Endothelial cell of umbilical vein (primary cell): ENCODE measurements around the gene PPARD. TPM values are rescaled to one million over a fixed set of nuclear protein-coding genes. Genes with fewer than 3 reads are reported as not detected.

Experiments used
- BruUV-seq: library from RNA; stranded (reverse); fragments of 400-500 nt; replicated peaks from 2 replicates; lab custom pipeline; 2021; lab: Mats Ljungman, UMichigan
- CTCF ChIA-PET: fragments of 300-600, 350-600 bp; sonication (Branson Sonifier 250); formaldehyde crosslinking; loops from one replicate; lab custom pipeline; 2021; ENCODE audit warnings: antibody characterized with exemption, inconsistent platforms; lab: Charles Lee
- POLR2A ChIA-PET: fragments of 300-600, 350-600 bp; sonication (Branson Sonifier 250); formaldehyde crosslinking; loops from one replicate; lab custom pipeline; 2021; ENCODE audit warnings: antibody characterized with exemption, inconsistent platforms; lab: Charles Lee
- DNase-seq: peaks from one replicate; pipeline ENCODE4 v3.0.0-alpha.2; 2011; ENCODE audit warnings: low read depth, low spot score
- FAIRE-seq: peaks from 2 replicates; lab custom pipeline; 2011; peaks lifted over from hg19 to GRCh38; lab: Jason Lieb, UNC
- H2AFZ ChIP-seq: 2 replicates; pipeline ENCODE4 v1.6.0; 2012; ENCODE audit warnings: low read depth, low read length, control low read depth, inconsistent platforms
- H3K27ac ChIP-seq: 2 replicates; pipeline ENCODE4 v1.5.1; 2011; ENCODE audit warnings: low read depth, mild to moderate bottlenecking, control low read depth, low read length, moderate library complexity; ENCODE audit not compliant: insufficient read depth
- H3K27me3 ChIP-seq, 2 experiments: 2 replicates each; pipeline versions ENCODE4 v1.6.0 to v1.6.1; 2011; ENCODE audit warnings: low read length in 2 of 2, mixed read lengths in 1 of 2; ENCODE audit not compliant: control insufficient read depth in 2 of 2, insufficient read depth in 2 of 2
- H3K36me3 ChIP-seq, 2 experiments: 2 replicates in 1 of 2; 3 replicates in 1 of 2; pipeline ENCODE4 v1.5.1; 2011; ENCODE audit warnings: low read length in 2 of 2, mild to moderate bottlenecking in 1 of 2, moderate library complexity in 1 of 2; ENCODE audit not compliant: control insufficient read depth in 2 of 2, insufficient read depth in 2 of 2; ENCODE audit errors: extremely low read depth in 1 of 2
- H3K4me1 ChIP-seq: 3 replicates; pipeline ENCODE4 v1.5.1; 2011; ENCODE audit warnings: mild to moderate bottlenecking, low read length; ENCODE audit not compliant: control insufficient read depth, insufficient read depth; ENCODE audit errors: extremely low read depth
- H3K4me2 ChIP-seq: 2 replicates; pipeline ENCODE4 v1.6.1; 2011; ENCODE audit warnings: low read length, control low read depth, mixed read lengths; ENCODE audit not compliant: insufficient read depth
- H3K4me3 ChIP-seq, 3 experiments: fragments of 200-600 bp in 1 of 3; sonication (generic), shearing (Covaris generic) in 1 of 3; replicated peaks in 1 of 3; 2 replicates each; pipeline ENCODE4 v1.5.1; 2011 to 2016; ENCODE audit warnings: control low read depth in 3 of 3, low read length in 3 of 3, mild to moderate bottlenecking in 2 of 3, inconsistent platforms in 1 of 3, low read depth in 1 of 3, moderate library complexity in 1 of 3; ENCODE audit not compliant: insufficient read depth in 1 of 3
- H3K79me2 ChIP-seq: 2 replicates; pipeline ENCODE4 v1.6.0; 2012; ENCODE audit warnings: low read length, inconsistent platforms; ENCODE audit not compliant: control insufficient read depth, insufficient read depth
- H3K9ac ChIP-seq: replicated peaks from 2 replicates; pipeline ENCODE3; 2011; ENCODE audit warnings: low read length, control low read depth; ENCODE audit not compliant: insufficient read depth; ENCODE audit errors: extremely low read depth
- H3K9me1 ChIP-seq: replicated peaks from 3 replicates; pipeline ENCODE4 v1.6.0; 2011; ENCODE audit warnings: mild to moderate bottlenecking, low read length; ENCODE audit not compliant: control insufficient read depth, insufficient read depth; ENCODE audit errors: extremely low read depth
- H3K9me3 ChIP-seq: replicated peaks from 2 replicates; pipeline ENCODE4 v1.5.1; 2012; ENCODE audit warnings: low read length, inconsistent platforms; ENCODE audit not compliant: control insufficient read depth, insufficient read depth
- H4K20me1 ChIP-seq: replicated peaks from 2 replicates; pipeline ENCODE3; 2011; ENCODE audit warnings: mild to moderate bottlenecking, low read length; ENCODE audit not compliant: control insufficient read depth, insufficient read depth; ENCODE audit errors: extremely low read depth
- GATA2 ChIP-seq: IDR thresholded peaks from 2 replicates; pipeline ENCODE4 v1.7.0; 2011; ENCODE audit warnings: low read depth, mild to moderate bottlenecking, moderate library complexity, mixed read lengths, low read length; ENCODE audit not compliant: insufficient read length, insufficient read depth
- JUN ChIP-seq: IDR thresholded peaks from 2 replicates; pipeline ENCODE4 v1.6.1; 2011; ENCODE audit warnings: borderline replicate concordance, low read depth; ENCODE audit not compliant: insufficient read length, insufficient read depth
- POLR2A ChIP-seq: IDR thresholded peaks from 2 replicates; pipeline ENCODE4 v1.6.1; 2012; ENCODE audit warnings: low read depth, mild to moderate bottlenecking, control low read depth, low read length
- dilution Hi-C: fragments of 300-500 bp; cut with MboI; formaldehyde crosslinking; loops from one replicate; pipeline ENCODE4 v1.15.0; 2019; ENCODE audit warnings: low sequenced_read_pairs; ENCODE audit not compliant: extremely low pct_ligation_motif_present
- intact Hi-C: fragments of 100-400 bp; cut with micrococcal nuclease; formaldehyde crosslinking; loops from one replicate; pipeline ENCODE4 v1.10.0; 2022
- polyA plus RNA-seq, 4 experiments: library from polyadenylated mRNA; depleted of rRNA in 3 of 4; stranded (reverse) in 3 of 4; unstranded in 1 of 4; fragments of >200 nt; gene quantifications; 2 replicates each; pipeline versions ENCODE4 v1.2.1 to v1.2.3, GENCODE V29; 2011 to 2012; ENCODE audit warnings: missing spikeins in 1 of 4
- total RNA-seq: library from RNA; stranded (reverse); gene quantifications from 2 replicates; pipeline ENCODE4 v1.2.3, GENCODE V29; 2021
- TF ChIP-seq, protein P1 (sequence below), 2 donors: IDR thresholded peaks; 1 replicate in 1 of 2; 2 replicates in 1 of 2; pipeline ENCODE4 v1.5.1; 2011; ENCODE audit warnings: low read length in 2 of 2, mild to moderate bottlenecking in 2 of 2, moderate library complexity in 2 of 2, control low read depth in 1 of 2, inconsistent platforms in 1 of 2, low read depth in 1 of 2; ENCODE audit not compliant: insufficient read depth in 1 of 2; ENCODE audit errors: extremely low read depth in 1 of 2
- TF ChIP-seq, protein P2 (sequence below): IDR thresholded peaks from 2 replicates; pipeline ENCODE4 v1.6.1; 2011; ENCODE audit not compliant: insufficient read depth, insufficient read length

Gene PPARD
- total and polyA plus RNA-seq, 2 donors (not counting 3 experiments of a cell fraction or from before 2014, with no cell fraction given): 23.4 to 29.2 TPM

DNA sequence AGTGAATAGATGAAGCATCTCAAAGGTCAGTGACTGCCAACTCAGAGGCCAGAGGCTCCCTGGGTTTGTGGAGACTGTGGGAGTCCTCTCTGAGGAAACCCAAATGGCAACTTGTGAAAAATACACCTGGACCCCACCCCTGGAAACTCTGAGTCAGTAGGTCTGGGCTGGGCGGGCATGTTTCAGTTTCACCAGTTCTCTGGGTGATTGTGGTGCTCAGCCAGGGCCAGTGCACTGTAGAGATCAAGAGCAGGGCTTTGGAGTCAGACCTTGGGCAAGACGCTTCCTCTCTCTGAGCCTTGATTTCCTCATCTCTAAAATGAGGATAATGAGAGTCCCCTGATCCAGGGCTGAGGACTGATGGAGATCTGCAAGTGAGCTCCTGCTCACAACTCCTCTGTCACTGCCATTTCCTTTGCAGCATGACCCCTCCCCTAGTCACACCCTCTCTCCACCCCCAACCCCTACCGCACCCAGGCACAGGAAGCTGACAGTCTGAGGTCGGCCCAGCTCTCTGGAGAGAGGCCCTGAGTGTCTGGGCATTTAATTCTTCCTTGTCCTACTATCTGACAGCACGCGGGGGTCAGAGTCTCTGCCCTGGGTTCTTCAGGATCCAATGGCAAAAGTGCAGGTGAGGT lies 39.6 kb upstream of the PPARD start:
- Histone ChIP-seq H3K9me3 (no peaks in the 10 kb centered on the region), H3K36me3 (no peaks in the 10 kb centered on the region), H3K4me2 (no peak overlapping the region), H3K9ac (no peak overlapping the region), H3K4me3 (no peak overlapping the region), H3K9me1 (no peaks in the 10 kb centered on the region), H3K4me1 (peaks cover 10% of the 10 kb centered on the region), H3K27ac (no peak overlapping the region), H3K79me2 (no peaks in the 10 kb centered on the region), H3K27me3 (no peaks in the 10 kb centered on the region), H2AFZ (peak overlapping the region; percentile 34), H4K20me1 (no peaks in the 10 kb centered on the region)
- ChIA-PET CTCF (interaction anchor here (1.0 to 1.6 kb wide), 2 partner anchors 9 to 147 kb away, joined by 3 to 9 read pairs; no protein-coding TSS in a partner anchor), POLR2A (no interaction called here)
- no peak for FAIRE-seq
- BruUV-seq: no TSS peak
- dilution Hi-C loops (no loop called here), intact Hi-C loops (no loop called here)
- DNase-seq: no peak
- TF ChIP-seq, protein P1, sequence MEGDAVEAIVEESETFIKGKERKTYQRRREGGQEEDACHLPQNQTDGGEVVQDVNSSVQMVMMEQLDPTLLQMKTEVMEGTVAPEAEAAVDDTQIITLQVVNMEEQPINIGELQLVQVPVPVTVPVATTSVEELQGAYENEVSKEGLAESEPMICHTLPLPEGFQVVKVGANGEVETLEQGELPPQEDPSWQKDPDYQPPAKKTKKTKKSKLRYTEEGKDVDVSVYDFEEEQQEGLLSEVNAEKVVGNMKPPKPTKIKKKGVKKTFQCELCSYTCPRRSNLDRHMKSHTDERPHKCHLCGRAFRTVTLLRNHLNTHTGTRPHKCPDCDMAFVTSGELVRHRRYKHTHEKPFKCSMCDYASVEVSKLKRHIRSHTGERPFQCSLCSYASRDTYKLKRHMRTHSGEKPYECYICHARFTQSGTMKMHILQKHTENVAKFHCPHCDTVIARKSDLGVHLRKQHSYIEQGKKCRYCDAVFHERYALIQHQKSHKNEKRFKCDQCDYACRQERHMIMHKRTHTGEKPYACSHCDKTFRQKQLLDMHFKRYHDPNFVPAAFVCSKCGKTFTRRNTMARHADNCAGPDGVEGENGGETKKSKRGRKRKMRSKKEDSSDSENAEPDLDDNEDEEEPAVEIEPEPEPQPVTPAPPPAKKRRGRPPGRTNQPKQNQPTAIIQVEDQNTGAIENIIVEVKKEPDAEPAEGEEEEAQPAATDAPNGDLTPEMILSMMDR (IDR thresholded peaks at IDR 0.05; ENCODE audit: extremely low read depth in 1 of 2, insufficient read depth in 1 of 2, low read depth in 1 of 2, low read length in 2 of 2): no peak
- TF ChIP-seq, protein P2, sequence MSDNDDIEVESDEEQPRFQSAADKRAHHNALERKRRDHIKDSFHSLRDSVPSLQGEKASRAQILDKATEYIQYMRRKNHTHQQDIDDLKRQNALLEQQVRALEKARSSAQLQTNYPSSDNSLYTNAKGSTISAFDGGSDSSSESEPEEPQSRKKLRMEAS: no peak
- TF ChIP-seq POLR2A (no peak), JUN (no peak), GATA2 (no peak)
